ENCODE data around the gene DDIAS.
"Not testable (repeated sequence)": the region's sequence is repeated elsewhere in the genome, so short reads cannot be mapped to it uniquely, and the experiment has no call there.

The DDIAS gene

DNA sequence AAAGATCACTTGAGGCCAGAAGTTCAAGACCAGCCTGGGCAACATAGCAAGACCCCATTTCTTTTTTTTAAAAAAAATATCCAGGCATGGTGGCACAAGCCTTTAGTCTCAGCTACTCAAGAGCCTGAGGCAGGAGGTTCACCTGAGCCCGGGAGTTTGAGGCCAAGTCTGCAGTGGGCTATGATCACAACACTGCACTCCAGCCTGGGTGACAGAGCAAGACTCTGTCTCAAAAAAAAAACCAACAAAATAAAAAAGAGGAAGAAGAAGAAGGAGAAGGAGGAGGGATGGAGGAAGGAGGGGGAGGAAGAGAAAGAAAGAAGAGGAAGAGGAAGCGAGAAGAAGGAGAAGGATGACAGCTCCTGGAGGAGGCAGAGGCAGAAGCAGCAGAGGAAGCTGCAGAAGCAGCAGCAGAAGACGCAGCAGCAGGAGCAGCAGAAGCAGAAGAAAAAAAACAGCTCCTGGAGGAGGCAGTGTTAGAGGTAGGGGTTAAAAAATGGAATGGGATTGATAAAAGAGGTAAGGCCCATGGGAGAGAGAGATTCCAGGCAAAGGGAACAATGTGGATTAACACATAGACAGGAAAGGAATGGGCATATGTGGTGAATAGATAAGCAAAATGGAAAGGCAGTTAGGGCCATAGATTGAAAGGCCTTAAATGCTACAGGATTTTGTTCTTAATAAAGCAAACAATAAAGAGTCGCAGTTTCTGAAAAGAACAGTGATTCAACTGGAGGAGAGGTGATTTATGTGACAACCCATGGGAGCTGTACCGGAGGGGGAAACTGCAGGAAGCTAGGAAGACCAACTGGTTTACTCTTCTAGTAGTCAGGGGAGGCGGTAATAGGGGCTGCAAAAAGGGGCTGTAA is 12.2 kb upstream of the DDIAS start:
- no peak for DNase-seq (ENCODE audit: low read depth)

DNA sequence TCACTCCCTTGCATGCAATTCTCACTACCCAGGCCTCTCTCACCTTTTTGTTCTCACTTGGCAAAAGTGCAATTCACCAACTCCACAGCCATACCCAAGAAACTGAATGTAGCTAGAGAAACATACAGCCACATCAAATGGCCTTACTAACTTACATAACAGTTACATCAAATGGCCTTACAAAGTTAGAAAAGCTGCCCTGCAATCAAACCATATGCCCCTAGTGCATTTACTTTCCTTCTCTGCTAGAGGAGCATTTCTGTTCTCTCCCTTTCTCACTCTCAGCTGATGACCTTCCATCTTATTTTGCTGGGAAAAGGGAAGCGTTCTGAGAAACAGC is 11.6 kb upstream of the DDIAS start:
- DNase-seq (ENCODE audit: low read depth): no peak

DNA sequence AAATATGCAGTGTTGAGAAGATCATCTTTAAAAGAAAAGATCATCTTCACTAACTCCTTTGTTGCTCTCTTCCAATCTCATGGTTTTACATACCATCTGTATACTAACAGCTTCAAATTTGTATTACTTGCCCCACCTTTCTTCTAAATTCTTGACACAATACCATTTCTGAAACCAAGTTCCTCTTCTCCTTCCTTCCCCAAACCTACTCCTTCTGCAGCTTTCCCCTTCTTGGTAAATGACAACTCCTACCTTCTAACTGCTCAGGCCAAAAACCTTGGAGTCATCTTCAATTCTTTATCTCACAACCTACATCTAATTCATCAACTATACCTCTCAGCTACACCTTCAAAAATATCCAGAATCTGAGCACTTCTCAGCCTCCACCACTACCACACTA is 10.6 kb upstream of the DDIAS start:
- no peak for DNase-seq (ENCODE audit: low read depth)

DNA sequence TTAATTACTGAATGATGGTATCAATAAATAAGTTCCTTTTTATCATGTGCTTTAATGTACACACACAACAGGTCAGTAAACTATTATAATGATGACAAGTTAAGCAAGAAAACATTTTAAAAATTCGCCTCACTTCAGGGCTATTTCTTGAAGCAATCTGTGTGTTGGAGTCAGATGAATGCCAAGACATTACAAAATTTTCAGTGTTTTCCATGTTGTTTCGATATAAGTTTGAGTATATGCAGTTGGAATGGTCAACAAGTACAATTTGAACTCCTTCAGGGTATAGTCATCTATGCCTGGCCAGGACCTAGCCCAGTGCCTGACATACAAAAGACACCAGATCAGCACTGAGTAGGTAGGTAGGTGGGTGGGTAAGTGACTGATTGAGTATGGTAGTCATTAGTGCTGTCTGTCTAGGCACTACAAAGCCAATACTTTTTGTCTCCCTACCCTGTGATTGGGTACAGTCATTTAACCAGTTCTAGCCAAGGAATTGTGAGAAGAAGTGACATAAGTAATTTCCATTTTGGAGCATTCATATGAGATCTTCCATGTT is 8.8 kb upstream of the DDIAS start:
- no peak for DNase-seq (ENCODE audit: low read depth)

DNA sequence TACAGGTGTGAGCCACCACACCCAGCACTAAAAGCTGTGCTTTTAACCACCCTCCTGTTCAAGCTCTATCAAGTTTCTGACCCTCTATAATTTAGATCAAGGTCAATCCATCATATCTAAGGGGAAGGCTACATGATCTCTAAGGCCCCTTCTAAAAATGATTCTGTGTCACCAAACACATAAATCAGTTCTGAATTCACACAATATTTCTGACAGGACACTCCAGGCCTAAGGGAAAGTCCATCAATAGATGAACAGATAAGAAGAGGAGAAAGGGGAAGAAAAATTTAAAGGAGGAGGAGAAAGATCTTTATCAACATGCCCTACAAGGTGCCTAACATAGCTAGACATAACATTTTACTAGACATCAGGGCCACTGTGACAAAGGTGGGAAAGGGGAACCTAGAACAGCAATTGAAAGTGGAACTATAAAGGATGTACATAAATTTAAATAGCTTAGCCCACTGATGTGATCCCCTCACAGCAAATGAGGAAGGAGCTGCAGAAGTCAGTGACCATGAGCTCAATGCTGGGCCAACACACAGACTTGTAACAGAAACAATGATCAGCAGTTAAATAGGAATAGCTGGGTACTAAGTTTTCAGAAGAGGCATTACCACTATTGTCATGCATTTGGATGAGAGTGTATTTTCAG is 6.0 kb upstream of the DDIAS start:
- DNase-seq (ENCODE audit: low read depth): no peak

DNA sequence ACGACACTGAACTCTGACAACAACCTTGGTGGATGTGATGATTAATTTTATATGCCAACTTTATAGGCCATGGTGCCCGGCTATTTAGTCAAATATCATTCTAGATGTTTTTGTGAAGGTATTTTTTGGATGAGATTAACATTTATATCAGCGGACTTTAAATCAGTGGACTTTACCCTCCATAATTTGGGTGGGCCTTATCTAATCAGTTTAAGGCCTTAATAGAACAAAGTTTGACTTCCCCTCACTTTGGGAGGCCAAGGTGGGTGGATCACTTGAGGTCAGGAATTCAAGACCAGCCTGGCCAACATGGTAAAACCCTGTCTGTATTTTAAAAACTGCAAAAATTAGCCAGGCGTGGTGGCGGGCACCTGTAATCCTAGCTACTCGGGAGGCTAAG is 5.4 kb upstream of the DDIAS start:
- DNase-seq (ENCODE audit: low read depth): no peak

DNA sequence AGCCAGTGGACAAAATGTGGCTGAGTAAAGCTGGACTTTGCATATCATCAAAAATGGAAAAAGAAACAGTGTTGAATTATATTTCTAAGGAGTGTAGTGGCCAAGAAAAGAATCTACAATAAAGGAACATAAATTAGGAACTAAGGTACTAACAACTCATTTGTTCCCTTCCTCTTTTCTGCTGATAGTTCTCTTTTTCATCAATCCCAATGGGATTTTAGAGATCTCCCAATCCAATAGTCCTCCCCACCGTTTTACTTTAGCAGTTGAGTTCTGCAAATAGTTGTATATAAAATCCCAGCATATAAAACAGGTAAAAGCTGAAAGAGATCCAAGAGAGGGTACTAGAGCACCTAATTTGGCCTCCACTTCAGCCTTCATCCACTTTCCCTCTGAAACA is 3.3 kb upstream of the DDIAS start:
- DNase-seq (ENCODE audit: low read depth): no peak

DNA sequence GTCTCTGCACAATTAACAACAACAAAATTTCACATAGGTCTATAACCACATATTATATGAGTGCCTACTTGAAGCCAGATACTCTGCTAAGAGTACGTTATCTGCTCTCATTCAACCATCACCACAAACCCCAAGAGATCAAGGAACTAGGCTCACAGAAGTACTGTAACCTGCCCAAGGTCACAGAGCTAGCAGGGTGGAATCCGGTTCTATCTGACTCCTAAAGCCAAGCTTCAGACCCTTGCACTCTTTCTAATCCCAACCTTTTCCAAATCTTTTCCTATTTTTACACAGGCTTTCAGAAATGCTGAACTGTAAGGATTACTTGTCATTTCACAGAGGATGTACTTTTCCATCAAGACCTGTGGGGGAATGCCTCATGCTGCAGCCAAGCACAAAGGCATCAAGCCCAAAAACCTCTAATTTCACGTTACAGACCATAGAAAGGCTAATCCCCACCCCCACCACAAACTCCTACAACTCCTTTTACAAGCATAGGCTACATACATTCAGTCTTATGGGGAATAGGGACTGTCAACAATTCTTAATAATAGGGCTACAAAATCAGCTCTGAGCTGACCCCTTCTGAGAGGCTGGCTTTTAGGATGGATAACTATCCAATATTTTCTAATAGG is 2.2 kb upstream of the DDIAS start:
- DNase-seq (ENCODE audit: low read depth): no peak

DNA sequence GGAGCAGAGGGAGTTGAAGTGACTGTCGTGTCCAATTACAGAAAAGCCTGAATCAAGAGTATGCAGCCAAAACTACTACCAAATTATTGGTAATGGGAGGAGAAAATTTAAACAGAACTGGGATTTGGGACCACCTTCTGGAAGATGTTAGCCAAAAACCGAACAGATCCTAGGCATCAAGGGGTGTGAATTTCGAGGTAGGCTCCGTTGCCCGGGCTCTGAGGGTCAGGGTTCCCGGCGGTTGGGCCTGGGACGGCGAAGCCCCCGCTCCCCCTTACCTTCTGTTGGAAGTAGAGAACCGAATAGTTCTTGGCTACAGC is 1.6 kb upstream of the DDIAS start:
- no peak for DNase-seq (ENCODE audit: low read depth)

DNA sequence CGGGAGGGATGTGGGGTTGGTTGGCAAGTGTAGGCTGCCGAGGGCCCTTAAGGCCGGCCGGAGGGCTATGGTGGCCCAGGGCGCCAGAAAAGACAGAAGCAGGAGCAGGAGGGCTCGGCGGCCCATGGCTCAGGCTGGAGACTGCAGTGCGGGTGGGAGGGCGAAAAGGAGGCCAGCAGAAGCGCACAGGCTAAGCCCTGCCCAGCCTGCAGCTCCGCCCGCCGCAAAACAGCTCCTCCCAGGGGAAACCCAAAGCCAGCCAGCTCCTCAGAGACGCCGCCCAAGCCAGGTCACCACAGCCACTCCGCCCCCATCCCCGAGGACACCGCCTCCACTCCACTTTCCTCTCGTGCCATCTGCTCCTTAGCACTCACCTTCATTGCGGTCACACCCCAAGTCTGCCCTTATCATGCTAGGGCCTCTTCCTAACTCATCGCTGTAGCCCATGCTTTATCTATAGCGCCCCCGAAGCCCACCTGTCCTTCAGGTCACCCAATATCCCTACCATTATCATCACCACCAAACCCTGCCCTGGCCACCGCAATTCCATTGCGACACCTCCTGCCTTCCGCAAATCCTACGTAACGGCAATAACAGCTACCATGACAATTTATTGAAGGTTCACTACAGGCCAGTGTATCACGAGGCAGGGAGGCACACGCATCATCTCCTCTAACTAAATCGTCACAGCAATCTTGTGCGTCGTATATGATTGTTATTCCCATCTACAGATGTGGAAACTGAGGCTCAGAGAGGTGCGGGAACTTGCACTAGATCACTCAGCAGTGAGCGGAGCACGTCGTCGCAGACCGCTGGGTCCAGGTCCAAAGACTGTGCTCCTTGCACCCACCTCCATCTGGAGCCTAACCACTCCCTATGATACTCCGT is 1.0 kb upstream of the DDIAS start, which contains the start of gene PRCP:
Gene PRCP, minus strand, starts transcription at position 154 of the 888 bp plus-strand sequence. Its CDS starts 28 bp downstream, at position 126.
- DNase-seq (ENCODE audit: low read depth): peak; percentile 72

DNA sequence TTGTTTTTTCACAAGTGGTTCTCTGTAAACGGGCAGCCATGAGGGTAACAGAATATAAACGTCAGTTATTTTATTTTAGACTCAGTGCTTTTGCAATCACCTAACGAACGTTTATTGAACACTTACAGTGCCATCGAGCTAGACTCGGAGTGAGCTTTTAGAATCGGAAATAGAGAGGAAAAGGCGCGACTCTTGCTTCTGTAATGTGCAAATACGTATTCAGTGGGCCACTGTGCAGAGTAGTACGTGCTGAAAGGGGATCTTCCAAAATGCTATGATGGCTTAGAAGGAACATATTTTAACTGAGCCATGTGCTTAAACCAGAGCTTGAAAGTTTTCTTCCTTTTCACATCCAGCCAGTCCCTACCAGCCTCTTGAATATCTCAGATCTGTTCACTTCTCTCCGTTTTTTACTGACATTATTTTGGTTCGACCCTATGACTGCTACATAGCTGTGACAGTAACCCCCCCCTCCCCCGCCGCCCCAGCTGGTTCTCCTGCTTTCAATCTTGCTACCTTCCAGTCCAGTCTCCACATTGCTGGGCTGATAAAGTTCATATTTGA is 468 bp downstream of the DDIAS start:
- no peak for DNase-seq (ENCODE audit: low read depth)

DNA sequence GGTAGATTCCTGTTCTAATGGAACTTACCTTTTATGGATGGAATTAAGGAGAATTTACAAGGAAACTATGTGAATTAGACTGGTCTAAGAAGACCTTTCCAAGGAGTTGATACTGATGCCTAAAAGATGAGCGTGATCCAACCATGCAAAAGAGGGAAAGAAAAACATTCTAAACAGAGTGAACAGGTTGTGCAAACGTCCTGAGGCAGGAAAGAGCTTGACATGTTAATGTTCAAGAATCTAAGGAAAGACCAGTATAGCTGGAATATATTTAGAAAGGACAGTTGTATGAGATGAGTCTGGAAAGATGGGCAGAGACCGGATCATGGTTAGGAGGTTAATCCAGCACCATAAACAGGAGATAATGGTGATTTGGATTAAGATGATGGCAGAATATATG is 1.3 kb downstream of the DDIAS start:
- DNase-seq (ENCODE audit: low read depth): no peak

DNA sequence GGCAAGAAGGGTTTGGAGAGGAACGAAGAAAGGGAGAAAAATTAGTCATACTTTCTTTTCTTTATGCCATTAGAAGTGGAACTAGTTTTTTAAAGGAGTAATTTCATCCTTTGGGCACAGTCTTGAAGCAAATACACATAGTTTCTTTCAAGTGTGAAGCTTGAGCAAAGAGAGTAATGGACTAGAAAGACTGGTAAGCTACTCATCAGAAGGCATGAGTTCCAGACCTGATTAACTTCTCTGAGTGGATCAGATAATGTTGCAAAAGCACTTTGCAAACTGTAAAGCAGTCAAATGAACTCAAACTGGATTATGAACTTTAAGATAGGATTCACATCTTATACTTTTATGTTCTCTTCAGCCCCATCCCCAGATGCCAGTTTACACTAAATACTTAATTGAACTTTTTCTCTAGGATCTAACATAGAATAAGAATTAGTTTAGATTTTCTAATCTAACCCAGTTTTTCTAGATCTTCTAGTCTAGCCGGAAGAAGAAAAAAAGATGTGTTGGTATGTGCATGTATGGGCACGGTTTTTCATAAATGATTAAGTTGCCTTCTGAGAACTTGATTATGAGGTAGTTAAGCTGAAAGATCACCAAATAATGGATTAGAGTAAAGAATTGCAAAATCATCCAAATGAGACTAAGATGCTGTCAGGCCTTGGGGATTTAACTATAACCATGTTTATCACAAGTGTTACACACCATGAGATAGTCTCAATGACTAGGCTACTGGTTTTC is 2.5 kb downstream of the DDIAS start:
- no peak for DNase-seq (ENCODE audit: low read depth)

DNA sequence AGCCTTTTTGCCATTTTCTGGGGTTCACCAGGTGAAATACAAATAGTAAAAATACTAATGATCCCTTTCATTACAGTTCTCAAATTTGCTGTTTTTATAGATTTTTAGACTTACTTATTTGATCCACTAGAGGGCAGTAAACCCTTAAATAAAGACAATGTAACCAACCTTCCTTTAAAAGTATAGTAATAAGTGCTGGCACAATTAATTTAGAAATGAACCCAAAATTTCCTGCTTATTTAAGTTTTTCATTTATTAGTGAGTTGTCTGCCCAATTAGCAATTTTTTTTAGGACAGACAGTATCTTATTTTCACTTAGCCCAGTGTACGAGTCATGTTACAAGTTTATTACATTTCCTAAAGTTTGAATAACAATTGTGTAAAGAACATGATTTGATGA is 4.7 kb downstream of the DDIAS start:
- DNase-seq (ENCODE audit: low read depth): no peak

DNA sequence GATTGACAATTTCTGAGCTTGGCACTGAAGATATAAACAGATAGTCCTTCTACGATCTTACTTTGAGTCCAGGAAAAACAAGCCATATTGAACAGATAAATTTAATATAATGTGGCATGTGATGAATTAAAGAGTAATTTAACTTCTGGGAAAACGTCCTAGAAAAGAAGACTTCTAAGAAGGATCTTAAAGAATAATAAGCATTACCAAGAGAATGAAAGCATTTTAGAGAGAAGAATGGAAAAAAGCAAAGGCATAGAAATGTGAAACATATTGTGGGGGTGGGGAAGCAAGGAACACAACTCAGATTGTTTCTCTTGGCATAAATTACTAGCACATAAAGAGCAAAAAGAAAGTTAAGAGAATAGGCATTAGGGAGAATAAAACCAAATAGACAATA is 5.4 kb downstream of the DDIAS start:
- DNase-seq (ENCODE audit: low read depth): no peak

DNA sequence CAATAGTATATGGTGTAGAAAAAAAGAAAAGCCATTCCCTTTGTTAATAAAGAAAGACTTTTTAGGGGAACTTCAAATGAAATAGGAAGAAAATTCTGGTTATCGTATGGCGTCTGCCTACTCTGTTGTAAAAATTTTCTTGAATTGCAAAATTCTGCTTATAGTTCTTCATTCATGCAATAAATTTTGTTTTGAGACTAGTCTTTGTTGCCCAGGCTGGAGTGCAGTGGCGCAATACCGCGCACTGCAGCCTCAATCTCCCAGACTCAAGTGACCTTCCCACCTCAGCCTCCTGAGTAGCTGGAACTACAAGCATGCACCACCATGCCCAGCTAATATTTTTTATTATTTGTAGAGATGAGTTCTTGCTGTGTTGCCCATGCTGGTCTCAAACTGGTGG is 5.8 kb downstream of the DDIAS start:
- DNase-seq (ENCODE audit: low read depth): no peak

DNA sequence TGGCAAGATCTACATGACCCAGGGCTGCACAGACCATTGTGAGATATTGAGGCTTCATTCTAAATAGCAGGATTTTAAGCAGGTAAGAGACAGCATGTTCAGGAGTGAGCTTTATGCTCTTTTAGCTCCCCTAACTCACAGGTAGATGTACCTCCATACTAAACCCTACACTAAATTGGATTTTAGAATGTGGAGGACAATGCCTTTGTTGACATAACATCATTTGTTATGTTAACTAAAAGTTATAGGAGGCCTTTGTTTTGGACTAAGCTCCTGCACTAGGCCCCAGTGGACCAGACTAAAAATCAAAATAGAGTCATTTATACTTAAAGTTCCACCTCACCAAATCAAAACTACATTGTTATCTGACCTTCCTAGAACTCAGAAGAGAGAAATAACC is 6.8 kb downstream of the DDIAS start:
- no peak for DNase-seq (ENCODE audit: low read depth)

DNA sequence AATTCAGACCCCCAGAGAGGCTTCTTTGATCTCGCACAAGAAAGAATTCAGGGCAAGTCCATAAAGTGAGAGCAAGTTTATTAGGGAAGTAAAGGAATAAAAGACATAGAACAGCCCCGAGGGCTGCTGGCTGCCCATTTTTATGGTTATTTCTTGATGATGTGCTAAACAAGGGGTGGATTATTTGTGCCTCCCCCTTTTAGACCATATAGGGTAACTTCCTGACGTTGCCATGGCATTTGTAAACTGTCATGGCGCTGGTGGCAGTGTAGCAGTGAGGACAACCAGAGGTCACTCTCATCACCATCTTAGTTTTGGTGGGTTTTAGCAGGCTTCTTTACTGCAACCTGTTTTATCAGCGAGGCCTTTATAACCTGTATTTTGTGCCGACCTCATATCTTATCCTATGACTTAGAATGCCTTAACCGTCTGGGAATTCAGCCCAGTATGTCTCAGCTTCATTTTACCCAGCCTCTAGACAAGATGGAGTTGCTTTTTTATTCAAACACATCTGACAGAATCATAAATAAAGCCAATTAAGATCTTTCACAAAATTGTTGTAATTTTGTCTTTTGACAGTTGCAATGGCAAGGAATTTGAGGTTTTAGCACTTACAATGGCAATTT is 7.6 kb downstream of the DDIAS start:
- DNase-seq (ENCODE audit: low read depth): no peak

DNA sequence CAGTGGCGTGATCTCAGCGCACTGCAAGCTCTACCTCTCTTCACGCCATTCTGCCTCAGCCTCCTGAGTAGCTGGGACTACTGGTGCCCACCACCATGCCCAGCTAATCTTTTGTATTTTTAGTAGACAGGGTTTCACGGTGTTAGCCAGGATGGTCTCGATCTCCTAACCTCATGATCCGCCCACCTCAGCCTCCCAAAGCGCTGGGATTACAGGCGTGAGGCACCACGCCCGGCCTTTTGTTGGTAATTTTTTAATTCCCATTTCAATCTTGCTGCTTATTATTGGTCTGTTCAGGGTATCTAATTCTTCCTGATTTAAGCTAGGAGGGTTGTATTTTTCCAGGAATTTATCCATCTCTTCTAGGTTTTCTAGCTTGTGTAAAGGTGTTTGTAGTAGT is 18.2 kb downstream of the DDIAS start:
- not testable (repeated sequence) for DNase-seq (ENCODE audit: low read depth)

DNA sequence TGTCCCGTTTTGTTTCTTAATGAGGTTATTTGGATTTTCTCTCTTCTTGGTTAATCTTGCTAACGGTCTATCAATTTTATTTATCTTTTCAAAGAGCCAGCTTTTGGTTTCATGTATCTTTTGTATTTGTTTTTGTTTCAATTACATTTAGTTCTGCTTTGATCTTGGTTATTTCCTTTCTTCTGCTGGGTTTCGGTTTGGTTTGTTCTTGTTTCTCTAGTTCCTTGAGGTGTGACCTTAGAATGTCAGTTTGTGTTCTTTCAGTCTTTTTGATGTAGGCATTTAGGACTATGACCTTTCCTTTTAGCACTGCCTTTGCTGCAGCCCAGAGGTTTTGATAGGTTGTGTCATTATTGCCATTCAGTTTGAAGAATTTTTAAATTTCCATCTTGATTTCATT is 18.7 kb downstream of the DDIAS start:
- DNase-seq (ENCODE audit: low read depth): not testable (repeated sequence)

Measured in stimulated activated CD8-positive, alpha-beta memory T cell treated with anti-CD3 and anti-CD28 coated beads, Interleukin-15, amount 100 ng/mL, for 24 hours (primary cell).